Measurements from ENCODE around the gene TMEM31. TPM values are rescaled to one million over a fixed set of nuclear protein-coding genes. Genes with fewer than 3 reads are reported as not detected.
A peak's percentile ranks its signal among the peaks of the same experiment; 100 is the strongest.

TMEM31 gene
- total and polyA plus RNA-seq, 9 of the 15 experiments (the other 6 are each of a cell fraction or from before 2014, with no cell fraction given), result 0.18 TPM; not detected in 8

- TF ChIP-seq E2F6 (IDR thresholded peaks at IDR 0.05; ENCODE audit: borderline replicate concordance in 1 of 2, extremely low read depth in 1 of 2, insufficient read depth in 1 of 2, insufficient read length in 1 of 2, low read depth in 1 of 2, low read length in 1 of 2, poor library complexity in 1 of 2, severe bottlenecking in 1 of 2) (no peak), RB1 (IDR thresholded peaks at IDR 0.05; ENCODE audit: low read depth) (no peak), ZNF224 (CRISPR knock-in tag; IDR thresholded peaks at IDR 0.05) (no peak)
Measured at GRCh38 chrX:103686199-103687072, 24.3 kb upstream of the TMEM31 start, which contains the start of gene MORF4L2 (continued).

GRCh38 chrX:103687073-103687695 is 23.5 kb upstream of the TMEM31 start:
- POLR2A ChIA-PET, result interaction anchor here (0.6 to 1.4 kb wide), 8 partner anchors 15 to 128 kb away, joined by 3 to 5 read pairs (median 3); no protein-coding TSS in a partner anchor
- TF ChIP-seq ZC3H4 (CRISPR knock-in tag; IDR thresholded peaks at IDR 0.05; ENCODE audit: borderline replicate concordance) (peak; percentile 94; the same call in 1 of the 2 replicates), SOX6 (IDR thresholded peaks at IDR 0.05) (no peak), ZNF184 (CRISPR knock-in tag; IDR thresholded peaks at IDR 0.05) (no peak), ZNF785 (CRISPR knock-in tag; IDR thresholded peaks at IDR 0.05) (no peak), PHF21A (IDR thresholded peaks at IDR 0.05; ENCODE audit: borderline replicate concordance, low read depth) (peak; percentile 60; the same call in 1 of the 2 replicates), E2F5 (CRISPR knock-in tag; IDR thresholded peaks at IDR 0.05) (no peak), SRSF9 (IDR thresholded peaks at IDR 0.05; ENCODE audit: borderline replicate concordance, low read depth, low read length) (no peak), HDAC2 (IDR thresholded peaks at IDR 0.05) (peak; percentile 82), RBFOX2 (IDR thresholded peaks at IDR 0.05; ENCODE audit: low read depth, low read length) (peak; percentile 88), ZBED1 (IDR thresholded peaks at IDR 0.05) (no peak), RUNX1 (IDR thresholded peaks at IDR 0.05; ENCODE audit: low read depth) (no peak), POLR3G (IDR thresholded peaks at IDR 0.05; ENCODE audit: extremely low read depth, insufficient read length, insufficient replicate concordance) (no peak), SP1 (CRISPR knock-in tag; IDR thresholded peaks at IDR 0.05) (peak; percentile 56; the same call in 1 of the 2 replicates), MAFF (IDR thresholded peaks at IDR 0.05; ENCODE audit: low read length) (0 out of 2 replicates have a peak, but pooled peaks have one; percentile 12)

More at GRCh38 chrX:103687073-103687695, 23.5 kb upstream of the TMEM31 start:
- Histone ChIP-seq H3K36me3 (ENCODE audit: control insufficient read depth, insufficient read depth, low read length) (peaks cover 28% of the 10 kb centered on the region), H3K9me3 (replicated peaks; ENCODE audit: control insufficient read depth, insufficient read depth, low read depth, low read length) (no peaks in the 10 kb centered on the region), H2AFZ (ENCODE audit: low read depth, low read length) (peak overlapping the region; percentile 98), H3K79me2 (ENCODE audit: control insufficient read depth, insufficient read depth, low read length) (peaks cover 30% of the 10 kb centered on the region), H3K4me2 (ENCODE audit: insufficient read depth, low read length) (peak overlapping the region; percentile 91), H3K9me1 (ENCODE audit: control insufficient read depth, insufficient read depth, low read length) (no peaks in the 10 kb centered on the region), H3K4me1 (replicated peaks in 1 of 2; ENCODE audit: control insufficient read depth in 2 of 2, insufficient read depth in 2 of 2, low read length in 2 of 2) (peaks cover 0 to 4% of the 10 kb centered on the region in 2 experiments; a peak in 3 of 5 replicates), H3K27me3 (ENCODE audit: control insufficient read depth in 2 of 2, insufficient read depth in 2 of 2, low read length in 2 of 2) (no peaks in the 10 kb centered on the region), H3K27ac (ENCODE audit: extremely low read depth, low read depth, low read length) (peak overlapping the region; percentile 99), H3K9ac (ENCODE audit: insufficient read depth in 1 of 2, low read depth in 2 of 2, low read length in 2 of 2) (peak overlapping the region; percentile 96 to 98), H3K4me3 (peak overlapping the region; percentile 51), H4K20me1 (replicated peaks; ENCODE audit: control insufficient read depth, insufficient read depth, low read length) (no peaks in the 10 kb centered on the region; the same call in 1 of the 2 replicates)
- ATAC-seq, result peak; percentile 88
- BruUV-seq (replicated peaks), result TSS peak; percentile 46
- FAIRE-seq, result no peak
- in situ Hi-C loops (cut with MboI) (no loop called here), intact Hi-C loops (cut with micrococcal nuclease) (loop anchor here (10.0 kb wide), 1 partner anchor 478 kb away; the partner anchor contains the start of gene FAM199X)
- peak; percentile 71 to 87 (median 75) for DNase-seq (ENCODE audit: extremely low read depth in 1 of 4, low spot score in 3 of 4)
- CTCF ChIA-PET (ENCODE audit: low intra/inter-chr PET ratio), result interaction anchor here (1.0 kb wide), 1 partner anchor 131 kb away, joined by 3 read pairs; no protein-coding TSS in a partner anchor
- WGBS (ENCODE audit: insufficient coverage, low coverage, missing lambda C conversion rate), result under 1% methylated on average over 18 of the region's 40 CpGs

Measured in K562 (cell line).